Activated CD4-positive, alpha-beta T cell treated with anti-CD3 and anti-CD28 coated beads for 48 hours (primary cell): ENCODE results near the gene ZNF70.

Source experiments
- DNase-seq: peaks from one replicate; pipeline ENCODE4 v3.0.0-alpha.2; 2020

The ZNF70 gene

GRCh38 chr22:23750714-23751440, at the start of gene ZNF70:
Gene ZNF70 (minus strand): TSS chr22:23751112. CDS start chr22:23745140, 5,972 bp downstream.
- peak; percentile 84 for DNase-seq

- no peak for DNase-seq
These were observed 45.5 kb upstream of the ZNF70 start for GRCh38 chr22:23796461-23796860.

GRCh38 chr22:23793326-23793725, 42.4 kb upstream of the ZNF70 start:
- DNase-seq = no peak

- no peak for DNase-seq
These were observed 41.1 kb upstream of the ZNF70 start for GRCh38 chr22:23791738-23792645.

GRCh38 chr22:23790819-23791737, 40.2 kb upstream of the ZNF70 start:
- no peak for DNase-seq

- DNase-seq = no peak
These were observed 38.7 kb upstream of the ZNF70 start for GRCh38 chr22:23789638-23790037.

- no peak for DNase-seq
These were observed 38.2 kb upstream of the ZNF70 start for GRCh38 chr22:23789121-23789520.

- DNase-seq = no peak
These were observed 37.0 kb upstream of the ZNF70 start for GRCh38 chr22:23787910-23788309.

GRCh38 chr22:23787600-23787896, 36.6 kb upstream of the ZNF70 start:
- no peak for DNase-seq

- DNase-seq = peak; percentile 93
These were observed 36.1 kb upstream of the ZNF70 start, which contains the start of gene SMARCB1 for GRCh38 chr22:23786752-23787599. Gene SMARCB1 (plus strand): TSS chr22:23786966. CDS start chr22:23787170, 204 bp downstream.

- DNase-seq = no peak
These were observed 35.4 kb upstream of the ZNF70 start for GRCh38 chr22:23786261-23786710.

GRCh38 chr22:23784215-23784732, 33.4 kb upstream of the ZNF70 start:
- DNase-seq = no peak

GRCh38 chr22:23783265-23784150, 32.6 kb upstream of the ZNF70 start:
- no peak for DNase-seq

GRCh38 chr22:23782703-23783102, 31.8 kb upstream of the ZNF70 start:
- no peak for DNase-seq

- no peak for DNase-seq
These were observed 31.3 kb upstream of the ZNF70 start for GRCh38 chr22:23782252-23782651.

- no peak for DNase-seq
These were observed 30.7 kb upstream of the ZNF70 start for GRCh38 chr22:23781511-23782183.

GRCh38 chr22:23781065-23781464, 30.2 kb upstream of the ZNF70 start:
- DNase-seq = no peak

- no peak for DNase-seq
These were observed 29.3 kb upstream of the ZNF70 start for GRCh38 chr22:23780146-23780748.

- DNase-seq = no peak
These were observed 28.8 kb upstream of the ZNF70 start for GRCh38 chr22:23779731-23780130.

GRCh38 chr22:23779083-23779482, 28.2 kb upstream of the ZNF70 start:
- DNase-seq = no peak
